ENCODE data around the gene ALCAM. TPM values are rescaled to one million over a fixed set of nuclear protein-coding genes. Genes with fewer than 3 reads are reported as not detected.

ALCAM gene
- total and polyA plus RNA-seq, 2 donors (not counting 3 experiments of a cell fraction or from before 2014, with no cell fraction given), result 46.3 to 118 TPM

DNA sequence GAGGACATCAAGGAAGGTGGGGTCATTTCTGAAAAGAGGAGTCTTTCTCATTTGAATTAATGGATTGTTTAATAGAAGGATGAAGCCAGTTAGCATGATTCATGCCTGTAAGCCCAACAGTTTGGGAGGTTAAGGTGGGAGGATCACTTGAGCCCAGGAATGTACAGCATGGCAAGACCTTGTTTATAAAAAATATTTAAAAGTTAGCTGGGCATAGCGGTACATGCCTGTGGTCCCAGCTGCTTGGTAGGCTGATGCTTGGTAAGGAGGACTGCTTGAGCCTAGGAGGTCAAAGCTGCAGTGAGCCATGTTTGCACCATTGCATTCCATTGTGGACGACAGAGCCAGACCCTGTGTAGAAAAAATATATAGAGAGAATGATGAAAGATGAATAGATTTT lies 165.5 kb downstream of the ALCAM start:
- DNase-seq (ENCODE audit: low read depth, low spot score) (no peak), FAIRE-seq (no peak)
- Histone ChIP-seq H3K27me3 (ENCODE audit: control insufficient read depth in 2 of 2, insufficient read depth in 2 of 2, low read length in 2 of 2) (no peaks in the 10 kb centered on the region), H3K4me2 (ENCODE audit: insufficient read depth, low read length) (no peak overlapping the region), H3K9me1 (replicated peaks; ENCODE audit: control insufficient read depth, extremely low read depth, insufficient read depth, low read length) (peaks cover 2% of the 10 kb centered on the region), H3K9ac (replicated peaks; ENCODE audit: extremely low read depth, insufficient read depth, low read length) (no peak overlapping the region), H3K36me3 (ENCODE audit: control insufficient read depth in 2 of 2, extremely low read depth in 1 of 2, insufficient read depth in 2 of 2, low read length in 2 of 2) (peaks cover 0 to 5% of the 10 kb centered on the region in 2 experiments), H3K9me3 (replicated peaks; ENCODE audit: control insufficient read depth, insufficient read depth, low read length) (no peaks in the 10 kb centered on the region), H3K4me1 (ENCODE audit: control insufficient read depth, extremely low read depth, insufficient read depth, low read length) (peaks cover 3% of the 10 kb centered on the region), H3K79me2 (ENCODE audit: control insufficient read depth, insufficient read depth, low read length) (no peaks in the 10 kb centered on the region), H3K27ac (ENCODE audit: insufficient read depth, low read depth, low read length) (no peak overlapping the region), H4K20me1 (replicated peaks; ENCODE audit: control insufficient read depth, extremely low read depth, insufficient read depth, low read length) (no peaks in the 10 kb centered on the region), H3K4me3 (replicated peaks in 1 of 3; ENCODE audit: insufficient read depth in 1 of 3, low read depth in 1 of 3, low read length in 3 of 3) (no peak overlapping the region), H2AFZ (ENCODE audit: low read depth, low read length) (no peak overlapping the region)
- BruUV-seq (replicated peaks), result no TSS peak
- dilution Hi-C loops (cut with MboI; ENCODE audit: extremely low pct_ligation_motif_present, low sequenced_read_pairs) (no loop called here), intact Hi-C loops (cut with micrococcal nuclease) (loop anchor here (10.0 kb wide), 1 partner anchor 1533 kb away; no protein-coding TSS in a partner anchor)
- TF ChIP-seq MYC (IDR thresholded peaks at IDR 0.05; ENCODE audit: low read depth, low read length) (no peak), EZH2 (IDR thresholded peaks at IDR 0.05; ENCODE audit: borderline replicate concordance, low read depth, low read length, severe bottlenecking) (no peak), FOS (IDR thresholded peaks at IDR 0.05; ENCODE audit: borderline replicate concordance, insufficient read depth, low read length) (no peak), POLR2AphosphoS5 (IDR thresholded peaks at IDR 0.05; ENCODE audit: insufficient read depth, low read depth, low read length) (no peak), GATA2 (IDR thresholded peaks at IDR 0.05; ENCODE audit: insufficient read depth, insufficient read length, low read depth, low read length) (no peak), JUN (IDR thresholded peaks at IDR 0.05; ENCODE audit: borderline replicate concordance, insufficient read depth, insufficient read length, low read depth) (no peak), POLR2A (IDR thresholded peaks at IDR 0.05; ENCODE audit: low read depth, low read length) (no peak)
- TF ChIP-seq, protein P1, sequence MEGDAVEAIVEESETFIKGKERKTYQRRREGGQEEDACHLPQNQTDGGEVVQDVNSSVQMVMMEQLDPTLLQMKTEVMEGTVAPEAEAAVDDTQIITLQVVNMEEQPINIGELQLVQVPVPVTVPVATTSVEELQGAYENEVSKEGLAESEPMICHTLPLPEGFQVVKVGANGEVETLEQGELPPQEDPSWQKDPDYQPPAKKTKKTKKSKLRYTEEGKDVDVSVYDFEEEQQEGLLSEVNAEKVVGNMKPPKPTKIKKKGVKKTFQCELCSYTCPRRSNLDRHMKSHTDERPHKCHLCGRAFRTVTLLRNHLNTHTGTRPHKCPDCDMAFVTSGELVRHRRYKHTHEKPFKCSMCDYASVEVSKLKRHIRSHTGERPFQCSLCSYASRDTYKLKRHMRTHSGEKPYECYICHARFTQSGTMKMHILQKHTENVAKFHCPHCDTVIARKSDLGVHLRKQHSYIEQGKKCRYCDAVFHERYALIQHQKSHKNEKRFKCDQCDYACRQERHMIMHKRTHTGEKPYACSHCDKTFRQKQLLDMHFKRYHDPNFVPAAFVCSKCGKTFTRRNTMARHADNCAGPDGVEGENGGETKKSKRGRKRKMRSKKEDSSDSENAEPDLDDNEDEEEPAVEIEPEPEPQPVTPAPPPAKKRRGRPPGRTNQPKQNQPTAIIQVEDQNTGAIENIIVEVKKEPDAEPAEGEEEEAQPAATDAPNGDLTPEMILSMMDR (IDR thresholded peaks at IDR 0.05; ENCODE audit: extremely low read depth in 1 of 2, insufficient read depth in 1 of 2, low read depth in 1 of 2, low read length in 2 of 2), result no peak
- TF ChIP-seq, protein P2, sequence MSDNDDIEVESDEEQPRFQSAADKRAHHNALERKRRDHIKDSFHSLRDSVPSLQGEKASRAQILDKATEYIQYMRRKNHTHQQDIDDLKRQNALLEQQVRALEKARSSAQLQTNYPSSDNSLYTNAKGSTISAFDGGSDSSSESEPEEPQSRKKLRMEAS (IDR thresholded peaks at IDR 0.05; ENCODE audit: insufficient read depth, insufficient read length), result no peak
- ChIA-PET POLR2A (no interaction called here), CTCF (no interaction called here)
